ENCODE data around the gene CDK11B. TPM values are rescaled to one million over a fixed set of nuclear protein-coding genes. Genes with fewer than 3 reads are reported as not detected.
"Not testable (repeated sequence)": the region's sequence is repeated elsewhere in the genome, so short reads cannot be mapped to it uniquely, and the experiment has no call there.

CDK11B gene
- 21.8 and 26.5 TPM in 2 replicates for total RNA-seq (ENCODE audit: low replicate concordance)
- long read RNA-seq, partial matches to known transcripts: 5 of 6 reads
- long read RNA-seq, other reads (novel, unspliced or antisense): 1 of 6 reads

- DNase-seq (ENCODE audit: extremely low spot score, unreplicated experiment): peak; percentile 93
- not testable (repeated sequence) for H3K27me3 Mint-ChIP-seq; H3K36me3 Mint-ChIP-seq; H3K4me1 Mint-ChIP-seq (ENCODE audit: unreplicated experiment); H3K9me3 Mint-ChIP-seq
- TF ChIP-seq, protein P1, sequence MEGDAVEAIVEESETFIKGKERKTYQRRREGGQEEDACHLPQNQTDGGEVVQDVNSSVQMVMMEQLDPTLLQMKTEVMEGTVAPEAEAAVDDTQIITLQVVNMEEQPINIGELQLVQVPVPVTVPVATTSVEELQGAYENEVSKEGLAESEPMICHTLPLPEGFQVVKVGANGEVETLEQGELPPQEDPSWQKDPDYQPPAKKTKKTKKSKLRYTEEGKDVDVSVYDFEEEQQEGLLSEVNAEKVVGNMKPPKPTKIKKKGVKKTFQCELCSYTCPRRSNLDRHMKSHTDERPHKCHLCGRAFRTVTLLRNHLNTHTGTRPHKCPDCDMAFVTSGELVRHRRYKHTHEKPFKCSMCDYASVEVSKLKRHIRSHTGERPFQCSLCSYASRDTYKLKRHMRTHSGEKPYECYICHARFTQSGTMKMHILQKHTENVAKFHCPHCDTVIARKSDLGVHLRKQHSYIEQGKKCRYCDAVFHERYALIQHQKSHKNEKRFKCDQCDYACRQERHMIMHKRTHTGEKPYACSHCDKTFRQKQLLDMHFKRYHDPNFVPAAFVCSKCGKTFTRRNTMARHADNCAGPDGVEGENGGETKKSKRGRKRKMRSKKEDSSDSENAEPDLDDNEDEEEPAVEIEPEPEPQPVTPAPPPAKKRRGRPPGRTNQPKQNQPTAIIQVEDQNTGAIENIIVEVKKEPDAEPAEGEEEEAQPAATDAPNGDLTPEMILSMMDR (conservative IDR thresholded peaks at IDR 0.05): peak; percentile 65
- H3K27ac Mint-ChIP-seq: peak within 1 kb of the TSS; percentile 100
- H3K4me3 Mint-ChIP-seq: peak within 1 kb of the TSS; percentile 97
These were observed at the start of gene CDK11B for GRCh38 chr1:1658583-1659549. TSS of gene CDK11B (minus strand) at chr1:1659004. CDS start at chr1:1657485, 1,519 bp downstream.

GRCh38 chr1:1707897-1708296, 49.1 kb upstream of the CDK11B start:
- peak; percentile 32 for DNase-seq (ENCODE audit: extremely low spot score, unreplicated experiment)
- H3K4me3 Mint-ChIP-seq; H3K4me1 Mint-ChIP-seq (ENCODE audit: unreplicated experiment); H3K27ac Mint-ChIP-seq; H3K27me3 Mint-ChIP-seq; H3K9me3 Mint-ChIP-seq; H3K36me3 Mint-ChIP-seq: not testable (repeated sequence)

DNA sequence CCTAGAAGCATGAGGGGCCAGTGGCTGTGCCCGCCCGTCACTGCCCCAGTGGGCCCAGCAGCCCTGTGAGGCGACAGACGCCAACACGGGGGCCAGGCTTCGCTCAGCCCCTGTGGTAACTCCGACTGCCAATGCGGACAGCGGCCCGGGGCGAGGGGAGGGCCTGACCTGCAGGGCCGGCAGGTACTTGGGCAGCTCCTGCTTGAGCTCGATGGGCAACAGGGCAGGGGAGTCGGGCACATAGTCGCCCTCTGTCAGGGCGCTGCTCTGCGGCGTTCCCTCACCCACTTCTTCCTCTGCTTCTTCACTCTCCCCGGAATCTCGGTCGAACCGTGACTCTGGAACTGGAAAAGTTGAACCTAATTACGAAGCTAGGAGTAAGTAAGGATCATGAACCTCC, 48.4 kb upstream of the CDK11B start:
- H3K4me3 Mint-ChIP-seq; H3K27me3 Mint-ChIP-seq; H3K9me3 Mint-ChIP-seq; H3K27ac Mint-ChIP-seq; H3K4me1 Mint-ChIP-seq (ENCODE audit: unreplicated experiment); H3K36me3 Mint-ChIP-seq: not testable (repeated sequence)
- DNase-seq (ENCODE audit: extremely low spot score, unreplicated experiment): peak; percentile 60

DNA sequence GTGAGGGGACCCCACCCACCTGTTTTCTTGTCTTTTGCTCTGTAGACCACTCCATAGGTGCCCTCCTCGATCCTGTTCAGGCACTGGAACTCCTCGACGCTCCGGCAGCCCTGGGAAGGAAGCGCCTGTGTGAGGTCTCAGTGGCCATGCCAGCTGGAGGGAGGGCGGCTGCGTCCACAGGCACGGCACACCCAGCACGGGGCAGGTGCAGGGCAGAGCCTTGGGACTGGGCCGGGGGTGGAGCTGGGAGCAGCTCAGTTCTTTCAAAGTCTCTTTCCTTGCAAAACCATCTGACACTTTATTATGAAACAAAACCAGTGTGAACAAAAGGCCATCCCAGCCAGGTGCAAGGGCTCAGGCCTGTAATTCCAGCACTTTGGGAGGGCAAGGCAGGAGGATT, 46.8 kb upstream of the CDK11B start:
- H3K4me3 Mint-ChIP-seq; H3K27me3 Mint-ChIP-seq; H3K4me1 Mint-ChIP-seq (ENCODE audit: unreplicated experiment); H3K27ac Mint-ChIP-seq; H3K36me3 Mint-ChIP-seq; DNase-seq (ENCODE audit: extremely low spot score, unreplicated experiment); H3K9me3 Mint-ChIP-seq: not testable (repeated sequence)

- H3K4me1 Mint-ChIP-seq (ENCODE audit: unreplicated experiment); H3K36me3 Mint-ChIP-seq; H3K4me3 Mint-ChIP-seq; H3K9me3 Mint-ChIP-seq; H3K27ac Mint-ChIP-seq; H3K27me3 Mint-ChIP-seq: not testable (repeated sequence)
- DNase-seq (ENCODE audit: extremely low spot score, unreplicated experiment): peak; percentile 65
These were observed 45.6 kb upstream of the CDK11B start for GRCh38 chr1:1704284-1704957.

DNA sequence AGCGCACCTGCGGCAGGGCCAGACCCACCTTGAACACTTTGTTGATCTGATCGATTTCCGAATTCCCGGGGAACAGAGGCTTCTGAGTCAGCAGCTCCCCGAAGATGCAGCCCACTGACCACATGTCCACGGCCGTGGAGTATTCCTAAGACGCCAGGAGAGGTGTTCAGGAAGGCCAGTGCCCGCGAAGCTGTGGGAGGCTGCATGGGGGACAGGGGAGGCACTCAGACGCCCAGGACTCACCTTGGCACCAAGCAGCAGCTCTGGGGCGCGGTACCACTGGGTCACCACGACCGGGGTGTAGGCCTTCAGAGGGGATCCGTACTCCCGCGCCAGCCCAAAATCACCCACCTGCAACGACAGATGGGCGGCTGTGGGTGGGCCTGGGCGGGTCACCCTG, 45.0 kb upstream of the CDK11B start:
- DNase-seq (ENCODE audit: extremely low spot score, unreplicated experiment): peak; percentile 63
- no peaks in the 10 kb centered on the region for H3K27me3 Mint-ChIP-seq
- H3K4me3 Mint-ChIP-seq: no peak overlapping the region
- TF ChIP-seq, protein P1 (conservative IDR thresholded peaks at IDR 0.05): no peak
- H3K36me3 Mint-ChIP-seq: no peaks in the 10 kb centered on the region
- no peak overlapping the region for H3K27ac Mint-ChIP-seq
- no peaks in the 10 kb centered on the region for H3K4me1 Mint-ChIP-seq (ENCODE audit: unreplicated experiment)
- H3K9me3 Mint-ChIP-seq: no peaks in the 10 kb centered on the region

GRCh38 chr1:1702506-1702905, 43.7 kb upstream of the CDK11B start:
- not testable (repeated sequence) for H3K27ac Mint-ChIP-seq; H3K27me3 Mint-ChIP-seq; H3K4me1 Mint-ChIP-seq (ENCODE audit: unreplicated experiment); H3K4me3 Mint-ChIP-seq; H3K9me3 Mint-ChIP-seq; H3K36me3 Mint-ChIP-seq
- peak; percentile 16 for DNase-seq (ENCODE audit: extremely low spot score, unreplicated experiment)

DNA sequence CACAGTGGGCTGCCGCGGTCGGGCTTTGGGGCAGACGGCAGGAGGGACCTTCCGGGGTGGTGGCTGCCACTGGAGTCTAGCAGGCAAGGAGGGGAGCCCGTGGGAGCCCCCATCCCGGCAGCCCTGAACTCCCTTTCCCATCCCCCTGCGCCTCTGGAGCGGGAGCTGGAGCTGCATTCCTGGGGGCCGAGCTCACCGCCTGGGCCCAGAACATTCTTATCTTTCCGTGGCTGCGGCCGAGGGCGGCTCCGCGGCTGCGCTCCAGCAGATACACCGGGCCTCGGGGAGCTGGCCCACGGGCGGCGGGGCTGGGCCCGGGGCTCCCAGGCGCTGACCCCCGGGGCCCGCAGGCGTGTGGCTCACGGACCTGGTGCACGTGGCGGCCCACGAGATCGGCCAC, 41.8 kb upstream of the CDK11B start:
- not testable (repeated sequence) for DNase-seq (ENCODE audit: extremely low spot score, unreplicated experiment); H3K36me3 Mint-ChIP-seq; H3K4me3 Mint-ChIP-seq; H3K27ac Mint-ChIP-seq; H3K4me1 Mint-ChIP-seq (ENCODE audit: unreplicated experiment); H3K27me3 Mint-ChIP-seq; H3K9me3 Mint-ChIP-seq

GRCh38 chr1:1700067-1700466, 41.3 kb upstream of the CDK11B start:
- not testable (repeated sequence) for H3K4me1 Mint-ChIP-seq (ENCODE audit: unreplicated experiment)

DNA sequence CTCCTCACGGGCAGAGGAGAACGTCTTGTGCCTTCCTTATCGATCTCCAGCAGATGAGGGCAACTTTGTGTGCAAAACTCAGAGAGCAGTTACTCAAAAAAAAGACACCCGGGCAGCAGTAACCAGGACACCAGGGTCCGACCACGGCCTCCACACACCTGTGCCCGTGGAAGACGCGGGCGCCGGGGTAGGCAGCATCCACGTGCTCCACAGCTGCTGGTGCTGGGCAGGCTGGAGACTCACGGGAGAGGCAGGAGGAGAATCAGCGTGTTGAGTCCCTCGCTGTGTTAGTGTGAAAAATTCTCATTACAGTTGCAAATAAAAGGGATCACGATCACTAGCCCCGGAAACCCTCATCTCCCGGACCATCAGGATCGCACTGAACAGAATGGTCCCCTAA, 40.3 kb upstream of the CDK11B start:
- H3K9me3 Mint-ChIP-seq; H3K36me3 Mint-ChIP-seq; H3K27me3 Mint-ChIP-seq; H3K4me1 Mint-ChIP-seq (ENCODE audit: unreplicated experiment); H3K27ac Mint-ChIP-seq; H3K4me3 Mint-ChIP-seq: not testable (repeated sequence)
- DNase-seq (ENCODE audit: extremely low spot score, unreplicated experiment): peak; percentile 39

More at GRCh38 chr1:1700067-1700466, 41.3 kb upstream of the CDK11B start:
- not testable (repeated sequence) for H3K9me3 Mint-ChIP-seq; H3K4me3 Mint-ChIP-seq; H3K27me3 Mint-ChIP-seq; H3K36me3 Mint-ChIP-seq; DNase-seq (ENCODE audit: extremely low spot score, unreplicated experiment); H3K27ac Mint-ChIP-seq

DNA sequence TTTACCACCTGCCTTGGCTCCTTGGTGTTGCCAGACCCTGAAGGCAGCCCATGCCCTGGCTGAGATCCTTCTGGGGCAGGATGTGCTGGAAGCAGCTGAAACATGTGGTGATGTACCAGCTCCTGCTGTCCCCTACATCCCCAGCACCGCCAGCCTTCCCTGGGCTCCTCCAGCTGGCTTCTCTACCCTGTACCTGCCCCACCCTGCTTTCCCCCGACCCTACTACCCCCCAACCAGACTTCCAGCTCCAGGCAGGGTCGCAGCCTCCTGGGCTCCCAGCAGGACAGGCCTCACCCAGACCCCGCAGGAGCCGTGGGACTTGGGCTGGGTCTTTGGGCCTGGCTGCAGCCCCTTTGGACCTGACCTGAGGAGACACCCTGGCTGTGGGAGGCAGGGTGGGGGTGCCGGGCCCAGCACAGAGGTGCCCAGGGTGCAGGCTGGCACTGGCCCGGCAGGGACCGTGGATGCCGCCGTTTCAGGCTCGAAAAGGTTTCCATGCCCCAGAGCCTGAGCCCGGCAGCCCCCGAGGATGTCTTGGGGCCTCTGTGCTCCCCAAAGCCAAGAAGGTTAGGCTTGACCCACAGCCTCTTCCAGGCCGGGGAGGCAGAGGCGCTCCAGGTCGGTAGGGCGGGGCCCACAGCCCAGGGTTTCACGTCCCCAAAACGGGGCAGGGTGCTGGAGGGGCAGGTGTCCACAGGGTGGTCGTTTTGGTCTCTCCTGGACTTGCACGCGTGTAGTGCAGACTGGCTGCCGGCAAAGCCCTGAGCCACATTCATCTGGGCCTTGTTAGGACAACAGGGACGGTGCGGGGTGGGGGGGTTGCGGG, 38.8 kb upstream of the CDK11B start:
- DNase-seq (ENCODE audit: extremely low spot score, unreplicated experiment); H3K4me1 Mint-ChIP-seq (ENCODE audit: unreplicated experiment); H3K27me3 Mint-ChIP-seq; H3K4me3 Mint-ChIP-seq; H3K27ac Mint-ChIP-seq; H3K36me3 Mint-ChIP-seq; H3K9me3 Mint-ChIP-seq: not testable (repeated sequence)
